D721Med (cell line): ENCODE measurements around the gene SPATA7.

Source experiments
- DNase-seq: peaks from one replicate; pipeline ENCODE4 v3.0.0; 2011; ENCODE audit warnings: low spot score; ENCODE audit not compliant: insufficient read length
- FAIRE-seq: peaks from 2 replicates; lab custom pipeline; 2011; peaks lifted over from hg19 to GRCh38; lab: Jason Lieb, UNC
- TF ChIP-seq, protein P1 (sequence below): IDR thresholded peaks from 2 replicates; pipeline ENCODE4 v1.5.1; 2012; ENCODE audit warnings: mild to moderate bottlenecking, control low read depth; ENCODE audit not compliant: insufficient read depth; ENCODE audit errors: missing control alignments

SPATA7 gene

GRCh38 chr14:88430976-88431375 lies 45.5 kb downstream of the SPATA7 start:
- DNase-seq (no peak), FAIRE-seq (no peak)
- TF ChIP-seq, protein P1, sequence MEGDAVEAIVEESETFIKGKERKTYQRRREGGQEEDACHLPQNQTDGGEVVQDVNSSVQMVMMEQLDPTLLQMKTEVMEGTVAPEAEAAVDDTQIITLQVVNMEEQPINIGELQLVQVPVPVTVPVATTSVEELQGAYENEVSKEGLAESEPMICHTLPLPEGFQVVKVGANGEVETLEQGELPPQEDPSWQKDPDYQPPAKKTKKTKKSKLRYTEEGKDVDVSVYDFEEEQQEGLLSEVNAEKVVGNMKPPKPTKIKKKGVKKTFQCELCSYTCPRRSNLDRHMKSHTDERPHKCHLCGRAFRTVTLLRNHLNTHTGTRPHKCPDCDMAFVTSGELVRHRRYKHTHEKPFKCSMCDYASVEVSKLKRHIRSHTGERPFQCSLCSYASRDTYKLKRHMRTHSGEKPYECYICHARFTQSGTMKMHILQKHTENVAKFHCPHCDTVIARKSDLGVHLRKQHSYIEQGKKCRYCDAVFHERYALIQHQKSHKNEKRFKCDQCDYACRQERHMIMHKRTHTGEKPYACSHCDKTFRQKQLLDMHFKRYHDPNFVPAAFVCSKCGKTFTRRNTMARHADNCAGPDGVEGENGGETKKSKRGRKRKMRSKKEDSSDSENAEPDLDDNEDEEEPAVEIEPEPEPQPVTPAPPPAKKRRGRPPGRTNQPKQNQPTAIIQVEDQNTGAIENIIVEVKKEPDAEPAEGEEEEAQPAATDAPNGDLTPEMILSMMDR = no peak

DNA sequence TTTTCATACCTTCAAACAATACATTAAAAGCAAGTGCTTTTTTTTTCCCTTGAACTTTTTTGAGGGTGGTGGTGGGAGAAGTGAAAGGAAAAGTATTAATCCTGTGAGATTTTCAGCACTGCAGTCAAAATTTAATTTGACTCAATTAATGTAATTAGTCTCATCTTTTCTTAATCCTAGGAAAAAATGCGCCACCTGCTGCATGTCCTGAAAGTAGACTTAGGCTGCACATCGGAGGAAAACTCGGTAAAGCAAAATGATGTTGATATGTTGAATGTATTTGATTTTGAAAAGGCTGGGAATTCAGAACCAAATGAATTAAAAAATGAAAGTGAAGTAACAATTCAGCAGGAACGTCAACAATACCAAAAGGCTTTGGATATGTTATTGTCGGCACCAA lies 52.2 kb downstream of the SPATA7 start:
- TF ChIP-seq, protein P1 = peak; percentile 43
- DNase-seq = no peak
- FAIRE-seq = peak; percentile 84

- FAIRE-seq = no peak
- DNase-seq = no peak
- TF ChIP-seq, protein P1 = no peak
These were observed 53.6 kb downstream of the SPATA7 start for GRCh38 chr14:88439088-88439487.

GRCh38 chr14:88452231-88452630 lies 66.8 kb downstream of the SPATA7 start:
- DNase-seq (no peak), FAIRE-seq (no peak)
- TF ChIP-seq, protein P1 = no peak

DNA sequence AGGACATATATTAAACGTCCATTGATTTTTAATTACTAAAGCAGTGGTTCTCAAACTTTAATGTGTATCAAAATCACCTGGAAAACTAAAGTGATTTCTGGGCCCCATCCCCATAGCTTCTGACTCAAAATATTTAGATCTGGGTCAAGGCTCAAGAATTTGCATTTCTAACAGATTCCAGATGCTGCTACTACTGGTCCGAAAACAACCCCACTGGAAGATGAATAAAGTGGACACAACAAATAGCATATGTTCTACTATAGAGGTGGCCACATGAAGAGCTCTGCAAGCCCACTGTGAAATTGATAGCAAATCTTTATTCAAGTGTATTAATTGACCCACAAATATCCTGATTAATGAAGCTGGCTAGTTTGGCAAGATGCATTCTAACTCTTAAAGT lies 69.4 kb downstream of the SPATA7 start:
- TF ChIP-seq, protein P1 = no peak
- DNase-seq (no peak), FAIRE-seq (no peak)

- no peak for DNase-seq
- FAIRE-seq = no peak
- TF ChIP-seq, protein P1 = no peak
These were observed 77.9 kb downstream of the SPATA7 start for GRCh38 chr14:88463318-88463717.

- no peak for FAIRE-seq
- TF ChIP-seq, protein P1 = no peak
- no peak for DNase-seq
These were observed 82.9 kb downstream of the SPATA7 start for GRCh38 chr14:88468406-88468805.
